ENCODE data around the gene PCSK1.
A peak's percentile ranks its signal among the peaks of the same experiment; 100 is the strongest.

The PCSK1 gene

GRCh38 chr5:96459313-96460121, 26.5 kb upstream of the PCSK1 start:
- Histone ChIP-seq H3K9ac (ENCODE audit: low read length in 5 of 5) (no peak overlapping the region), H3K4me1 (ENCODE audit: control insufficient read depth in 5 of 5, insufficient read depth in 5 of 5, low read length in 5 of 5) (no peaks in the 10 kb centered on the region), H3K27ac (ENCODE audit: low read depth, low read length) (no peak overlapping the region), H3K27me3 (ENCODE audit: control insufficient read depth in 5 of 5, insufficient read depth in 4 of 5, low read length in 5 of 5) (peaks cover 0 to 2% (median 0%) of the 10 kb centered on the region in 5 donors), H3K4me3 (ENCODE audit: low read depth in 1 of 5, low read length in 5 of 5) (no peak overlapping the region), H3K9me3 (ENCODE audit: control insufficient read depth in 5 of 5, low read length in 5 of 5) (no peaks in the 10 kb centered on the region), H3K36me3 (ENCODE audit: control insufficient read depth in 5 of 5, insufficient read depth in 5 of 5, low read length in 5 of 5) (no peaks in the 10 kb centered on the region)

- Histone ChIP-seq H3K4me3 (ENCODE audit: low read depth in 1 of 5, low read length in 5 of 5) (no peak overlapping the region), H3K27ac (ENCODE audit: low read depth, low read length) (no peak overlapping the region), H3K27me3 (ENCODE audit: control insufficient read depth in 5 of 5, insufficient read depth in 4 of 5, low read length in 5 of 5) (peaks cover 0 to 2% (median 0%) of the 10 kb centered on the region in 5 donors), H3K9ac (ENCODE audit: low read length in 5 of 5) (no peak overlapping the region), H3K9me3 (ENCODE audit: control insufficient read depth in 5 of 5, low read length in 5 of 5) (no peaks in the 10 kb centered on the region), H3K4me1 (ENCODE audit: control insufficient read depth in 5 of 5, insufficient read depth in 5 of 5, low read length in 5 of 5) (no peaks in the 10 kb centered on the region), H3K36me3 (ENCODE audit: control insufficient read depth in 5 of 5, insufficient read depth in 5 of 5, low read length in 5 of 5) (no peaks in the 10 kb centered on the region)
These were observed 25.1 kb upstream of the PCSK1 start for GRCh38 chr5:96458176-96458575.

- Histone ChIP-seq H3K4me1 (ENCODE audit: control insufficient read depth in 5 of 5, insufficient read depth in 5 of 5, low read length in 5 of 5) (no peaks in the 10 kb centered on the region), H3K4me3 (ENCODE audit: low read depth in 1 of 5, low read length in 5 of 5) (no peak overlapping the region), H3K36me3 (ENCODE audit: control insufficient read depth in 5 of 5, insufficient read depth in 5 of 5, low read length in 5 of 5) (no peaks in the 10 kb centered on the region), H3K27me3 (ENCODE audit: control insufficient read depth in 5 of 5, insufficient read depth in 4 of 5, low read length in 5 of 5) (no peaks in the 10 kb centered on the region), H3K27ac (ENCODE audit: low read depth, low read length) (no peak overlapping the region), H3K9ac (ENCODE audit: low read length in 5 of 5) (no peak overlapping the region), H3K9me3 (ENCODE audit: control insufficient read depth in 5 of 5, low read length in 5 of 5) (no peaks in the 10 kb centered on the region)
These were observed 22.7 kb upstream of the PCSK1 start for GRCh38 chr5:96455789-96456188.

GRCh38 chr5:96453394-96453793, 20.3 kb upstream of the PCSK1 start:
- Histone ChIP-seq H3K36me3 (ENCODE audit: control insufficient read depth in 5 of 5, insufficient read depth in 5 of 5, low read length in 5 of 5) (no peaks in the 10 kb centered on the region), H3K9ac (ENCODE audit: low read length in 5 of 5) (no peak overlapping the region), H3K4me3 (ENCODE audit: low read depth in 1 of 5, low read length in 5 of 5) (no peak overlapping the region), H3K9me3 (ENCODE audit: control insufficient read depth in 5 of 5, low read length in 5 of 5) (no peaks in the 10 kb centered on the region), H3K27me3 (ENCODE audit: control insufficient read depth in 5 of 5, insufficient read depth in 4 of 5, low read length in 5 of 5) (no peaks in the 10 kb centered on the region), H3K27ac (ENCODE audit: low read depth, low read length) (no peak overlapping the region), H3K4me1 (ENCODE audit: control insufficient read depth in 5 of 5, insufficient read depth in 5 of 5, low read length in 5 of 5) (no peaks in the 10 kb centered on the region)

GRCh38 chr5:96447949-96448348, 14.9 kb upstream of the PCSK1 start:
- H3K27ac ChIP-seq (ENCODE audit: low read depth, low read length) = no peak overlapping the region
- H3K36me3 ChIP-seq (ENCODE audit: control insufficient read depth in 5 of 5, insufficient read depth in 5 of 5, low read length in 5 of 5) = no peaks in the 10 kb centered on the region
- H3K4me1 ChIP-seq (ENCODE audit: control insufficient read depth in 5 of 5, insufficient read depth in 5 of 5, low read length in 5 of 5) = no peaks in the 10 kb centered on the region
- no peak overlapping the region for H3K4me3 ChIP-seq (ENCODE audit: low read depth in 1 of 5, low read length in 5 of 5)
- no peaks in the 10 kb centered on the region for H3K9me3 ChIP-seq (ENCODE audit: control insufficient read depth in 5 of 5, low read length in 5 of 5)
- peaks cover 0 to 3% (median 0%) of the 10 kb centered on the region in 5 donors for H3K27me3 ChIP-seq (ENCODE audit: control insufficient read depth in 5 of 5, insufficient read depth in 4 of 5, low read length in 5 of 5)
- H3K9ac ChIP-seq (ENCODE audit: low read length in 5 of 5) = no peak overlapping the region

- Histone ChIP-seq H3K27ac (ENCODE audit: low read depth, low read length) (no peak overlapping the region), H3K9me3 (ENCODE audit: control insufficient read depth in 5 of 5, low read length in 5 of 5) (no peaks in the 10 kb centered on the region), H3K9ac (ENCODE audit: low read length in 5 of 5) (no peak overlapping the region), H3K4me3 (ENCODE audit: low read depth in 1 of 5, low read length in 5 of 5) (no peak overlapping the region), H3K36me3 (ENCODE audit: control insufficient read depth in 5 of 5, insufficient read depth in 5 of 5, low read length in 5 of 5) (no peaks in the 10 kb centered on the region), H3K27me3 (ENCODE audit: control insufficient read depth in 5 of 5, insufficient read depth in 4 of 5, low read length in 5 of 5) (peaks cover 0 to 4% (median 0%) of the 10 kb centered on the region in 5 donors), H3K4me1 (ENCODE audit: control insufficient read depth in 5 of 5, insufficient read depth in 5 of 5, low read length in 5 of 5) (no peaks in the 10 kb centered on the region)
These were observed 7.1 kb upstream of the PCSK1 start for GRCh38 chr5:96440185-96440538.

GRCh38 chr5:96439477-96440184, 6.6 kb upstream of the PCSK1 start:
- Histone ChIP-seq H3K9ac (ENCODE audit: low read length in 5 of 5) (no peak overlapping the region), H3K27me3 (ENCODE audit: control insufficient read depth in 5 of 5, insufficient read depth in 4 of 5, low read length in 5 of 5) (peaks cover 0 to 4% (median 0%) of the 10 kb centered on the region in 5 donors), H3K4me1 (ENCODE audit: control insufficient read depth in 5 of 5, insufficient read depth in 5 of 5, low read length in 5 of 5) (no peaks in the 10 kb centered on the region), H3K27ac (ENCODE audit: low read depth, low read length) (no peak overlapping the region), H3K4me3 (ENCODE audit: low read depth in 1 of 5, low read length in 5 of 5) (no peak overlapping the region), H3K9me3 (ENCODE audit: control insufficient read depth in 5 of 5, low read length in 5 of 5) (no peaks in the 10 kb centered on the region), H3K36me3 (ENCODE audit: control insufficient read depth in 5 of 5, insufficient read depth in 5 of 5, low read length in 5 of 5) (no peaks in the 10 kb centered on the region)

- no peak overlapping the region for H3K9ac ChIP-seq (ENCODE audit: low read length in 5 of 5)
- no peak overlapping the region for H3K27ac ChIP-seq (ENCODE audit: low read depth, low read length)
- H3K36me3 ChIP-seq (ENCODE audit: control insufficient read depth in 5 of 5, insufficient read depth in 5 of 5, low read length in 5 of 5) = no peaks in the 10 kb centered on the region
- peak overlapping the region in 2 of 5 donors; percentile 7 to 31 for H3K4me3 ChIP-seq (ENCODE audit: low read depth in 1 of 5, low read length in 5 of 5)
- H3K9me3 ChIP-seq (ENCODE audit: control insufficient read depth in 5 of 5, low read length in 5 of 5) = no peaks in the 10 kb centered on the region
- peaks cover 0 to 30% (median 27%) of the 10 kb centered on the region in 5 donors for H3K4me1 ChIP-seq (ENCODE audit: control insufficient read depth in 5 of 5, insufficient read depth in 5 of 5, low read length in 5 of 5)
- peaks cover 17 to 34% (median 31%) of the 10 kb centered on the region in 5 donors for H3K27me3 ChIP-seq (ENCODE audit: control insufficient read depth in 5 of 5, insufficient read depth in 4 of 5, low read length in 5 of 5)
These were observed 1.2 kb upstream of the PCSK1 start for GRCh38 chr5:96434201-96434645.

- no peak overlapping the region for H3K27ac ChIP-seq (ENCODE audit: low read depth, low read length)
- H3K36me3 ChIP-seq (ENCODE audit: control insufficient read depth in 5 of 5, insufficient read depth in 5 of 5, low read length in 5 of 5) = no peaks in the 10 kb centered on the region
- H3K4me1 ChIP-seq (ENCODE audit: control insufficient read depth in 5 of 5, insufficient read depth in 5 of 5, low read length in 5 of 5) = peaks cover 0 to 30% (median 27%) of the 10 kb centered on the region in 5 donors
- H3K4me3 ChIP-seq (ENCODE audit: low read depth in 1 of 5, low read length in 5 of 5) = peak overlapping the region; percentile 11 to 46 (median 32)
- peaks cover 17 to 34% (median 31%) of the 10 kb centered on the region in 5 donors for H3K27me3 ChIP-seq (ENCODE audit: control insufficient read depth in 5 of 5, insufficient read depth in 4 of 5, low read length in 5 of 5)
- H3K9me3 ChIP-seq (ENCODE audit: control insufficient read depth in 5 of 5, low read length in 5 of 5) = no peaks in the 10 kb centered on the region
- H3K9ac ChIP-seq (ENCODE audit: low read length in 5 of 5) = no peak overlapping the region
These were observed 607 bp downstream of the PCSK1 start for GRCh38 chr5:96432216-96433065.

Data from subcutaneous abdominal adipose tissue (tissue), 5 donors.